HepG2 (cell line): ENCODE measurements around the gene KHNYN. TPM values are rescaled to one million over a fixed set of nuclear protein-coding genes. Genes with fewer than 3 reads are reported as not detected.
A peak's percentile ranks its signal among the peaks of the same experiment; 100 is the strongest.

Experiments used
- ARID2 ChIP-seq: sonication (generic); formaldehyde crosslinking; IDR thresholded peaks from 2 replicates; pipeline ENCODE4 v1.8.1; 2022; ENCODE audit warnings: mild to moderate bottlenecking, missing genetic modification reagents, borderline replicate concordance
- EEA1 ChIP-seq: sonication (generic); formaldehyde crosslinking; IDR thresholded peaks from 2 replicates; pipeline ENCODE4 v1.5.1; 2020; ENCODE audit warnings: mild to moderate bottlenecking, missing genetic modification reagents, borderline replicate concordance
- FOSL1 ChIP-seq: sonication (generic); formaldehyde crosslinking; IDR thresholded peaks from 2 replicates; pipeline ENCODE4 v1.9.0; 2021; ENCODE audit warnings: missing genetic modification reagents, borderline replicate concordance
- GABPB1 ChIP-seq: IDR thresholded peaks from 2 replicates; pipeline ENCODE4 v1.6.1; 2016; ENCODE audit warnings: mild to moderate bottlenecking, missing genetic modification reagents, moderate library complexity, missing compliant biosample characterization
- PAWR ChIP-seq: sonication (generic); formaldehyde crosslinking; IDR thresholded peaks from 2 replicates; pipeline ENCODE4 v1.4.0; 2020; ENCODE audit warnings: missing genetic modification reagents, mild to moderate bottlenecking, borderline replicate concordance
- RFX5 ChIP-seq: IDR thresholded peaks from 2 replicates; pipeline ENCODE4 v1.6.1; 2011; ENCODE audit warnings: low read depth, low read length, improper control_type of control experiment
- SIN3A ChIP-seq: IDR thresholded peaks from 2 replicates; pipeline ENCODE4 v1.6.1; 2011; ENCODE audit warnings: low read depth, mild to moderate bottlenecking, control low read depth, low read length, borderline replicate concordance
- TAF15 ChIP-seq: fragments of 200-400 bp; formaldehyde crosslinking; IDR thresholded peaks from one replicate; pipeline ENCODE4 v1.6.1; 2018; ENCODE audit warnings: mild to moderate bottlenecking, low read depth, low read length; ENCODE audit not compliant: poor library complexity, severe bottlenecking
- TARDBP ChIP-seq: sonication (generic); formaldehyde crosslinking; IDR thresholded peaks from 2 replicates; pipeline ENCODE4 v1.8.0; 2022; ENCODE audit warnings: mild to moderate bottlenecking, missing genetic modification reagents
- XBP1 ChIP-seq: sonication (generic); formaldehyde crosslinking; IDR thresholded peaks from 2 replicates; pipeline ENCODE4 v1.5.0; 2020; ENCODE audit warnings: missing genetic modification reagents
- YY1 ChIP-seq: IDR thresholded peaks from 2 replicates; pipeline ENCODE4 v1.6.1; 2011; ENCODE audit warnings: low read length, low read depth, moderate library complexity, mild to moderate bottlenecking; ENCODE audit not compliant: insufficient read depth, insufficient replicate concordance
- ZKSCAN5 ChIP-seq: sonication (generic); formaldehyde crosslinking; IDR thresholded peaks from 2 replicates; pipeline ENCODE4 v1.5.1; 2020; ENCODE audit warnings: mild to moderate bottlenecking, missing genetic modification reagents
- ZNF121 ChIP-seq: sonication (generic); formaldehyde crosslinking; IDR thresholded peaks from 2 replicates; pipeline ENCODE4 v1.5.0; 2020; ENCODE audit warnings: mild to moderate bottlenecking, missing genetic modification reagents
- ZNF17 ChIP-seq: sonication (generic); formaldehyde crosslinking; IDR thresholded peaks from 2 replicates; pipeline ENCODE4 v1.5.0; 2020; ENCODE audit warnings: mild to moderate bottlenecking, missing genetic modification reagents
- ZNF235 ChIP-seq: sonication (generic); formaldehyde crosslinking; IDR thresholded peaks from 2 replicates; pipeline ENCODE4 v1.8.1; 2023; ENCODE audit warnings: mild to moderate bottlenecking, missing genetic modification reagents, borderline replicate concordance
- ZNF253 ChIP-seq: sonication (generic); formaldehyde crosslinking; IDR thresholded peaks from 2 replicates; pipeline ENCODE4 v1.8.0; 2022; ENCODE audit warnings: mild to moderate bottlenecking, missing genetic modification reagents, borderline replicate concordance
- ZNF766 ChIP-seq: sonication (generic); formaldehyde crosslinking; IDR thresholded peaks from 2 replicates; pipeline ENCODE4 v1.5.0; 2020; ENCODE audit warnings: missing genetic modification reagents, borderline replicate concordance
- ZSCAN30 ChIP-seq: sonication (generic); formaldehyde crosslinking; IDR thresholded peaks from 2 replicates; pipeline ENCODE4 v1.5.0; 2020; ENCODE audit warnings: mild to moderate bottlenecking, missing genetic modification reagents
- polyA plus RNA-seq, 8 experiments: library from polyadenylated mRNA; depleted of rRNA in 3 of 8; stranded (reverse) in 7 of 8; unstranded in 1 of 8; fragments of >200 nt; fragmentation: Illumina TruSeq in 4 of 8; extraction: Trizol in 4 of 8; gene quantifications; 2 replicates each; pipeline versions ENCODE4 v1.2.1 to v1.2.3, GENCODE V29; 2011 to 2016; ENCODE audit warnings: low read depth in 4 of 8, missing spikeins in 1 of 8, mixed read lengths in 1 of 8; ENCODE audit not compliant: insufficient read depth in 1 of 8
- total RNA-seq, 5 experiments: library from RNA; depleted of rRNA; stranded (reverse); fragments of >200 nt; fragmentation: Illumina TruSeq; extraction: Trizol; gene quantifications; 2 replicates each; pipeline ENCODE4 v1.2.3, GENCODE V29; 2016; ENCODE audit warnings: low read depth in 1 of 5
- TF ChIP-seq, protein P1 (sequence below): sonication (generic); formaldehyde crosslinking; IDR thresholded peaks from 2 replicates; pipeline ENCODE4 v1.5.0; 2020; ENCODE audit warnings: missing genetic modification reagents
- TF ChIP-seq, protein P2 (sequence below): sonication (generic); formaldehyde crosslinking; conservative IDR thresholded peaks from 2 replicates; pipeline ENCODE4 v1.4.0; 2020; ENCODE audit warnings: missing genetic modification reagents
- TF ChIP-seq, protein P3 (sequence below): sonication (generic); formaldehyde crosslinking; IDR thresholded peaks from 2 replicates; pipeline ENCODE4 v1.4.0; 2020; ENCODE audit warnings: missing genetic modification reagents, borderline replicate concordance
- TF ChIP-seq, protein P4 (sequence below): sonication (generic); formaldehyde crosslinking; IDR thresholded peaks from 2 replicates; pipeline ENCODE4 v1.8.0; 2022; ENCODE audit warnings: mild to moderate bottlenecking, missing genetic modification reagents
- TF ChIP-seq, protein P5 (sequence below): sonication (generic); formaldehyde crosslinking; IDR thresholded peaks from 2 replicates; pipeline ENCODE4 v1.4.0; 2020; ENCODE audit warnings: missing genetic modification reagents, low read depth, mild to moderate bottlenecking, borderline replicate concordance

KHNYN gene
- total and polyA plus RNA-seq, 2 of the 13 experiments (the other 11 are each of a cell fraction or from before 2014, with no cell fraction given) = 52.8 to 75.7 TPM

DNA sequence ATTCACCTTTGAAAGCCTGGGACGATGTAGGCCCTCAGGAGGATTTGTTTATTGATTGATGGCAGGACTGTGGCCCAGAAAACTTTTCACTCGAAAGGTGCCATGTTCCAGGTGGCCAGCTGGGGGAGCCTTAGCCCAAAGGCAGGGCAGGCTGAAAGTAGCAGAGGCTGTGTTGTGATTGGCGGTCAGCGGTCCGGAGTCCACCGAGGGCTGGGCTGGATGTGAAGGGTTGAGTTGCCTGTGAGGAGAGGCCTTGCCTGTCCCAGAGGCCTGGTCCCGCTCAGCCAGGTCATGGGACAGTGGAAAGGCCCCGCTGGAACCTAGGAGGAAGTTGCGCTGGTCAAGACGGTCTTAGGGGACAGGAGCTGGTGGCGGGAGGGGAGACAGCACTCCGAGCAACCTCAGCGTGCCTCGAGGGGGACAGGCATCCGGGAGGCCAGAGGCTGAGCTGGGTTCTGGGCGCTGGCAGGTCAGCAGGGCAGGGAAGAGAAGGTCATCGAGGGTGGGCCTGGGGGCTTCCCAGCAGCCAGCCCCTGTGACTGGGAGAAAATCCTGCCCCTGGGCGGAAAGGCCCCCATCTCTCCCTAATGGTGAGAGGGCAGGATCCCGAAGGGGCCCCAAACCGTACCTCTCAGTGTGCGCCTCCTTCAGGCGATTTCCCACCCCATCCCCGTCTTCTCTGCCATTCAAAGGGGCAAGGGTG lies 52.0 kb downstream of the KHNYN start (continued):
- no peak for TF ChIP-seq ZNF235 (CRISPR knock-in tag)
- TF ChIP-seq, protein P1, sequence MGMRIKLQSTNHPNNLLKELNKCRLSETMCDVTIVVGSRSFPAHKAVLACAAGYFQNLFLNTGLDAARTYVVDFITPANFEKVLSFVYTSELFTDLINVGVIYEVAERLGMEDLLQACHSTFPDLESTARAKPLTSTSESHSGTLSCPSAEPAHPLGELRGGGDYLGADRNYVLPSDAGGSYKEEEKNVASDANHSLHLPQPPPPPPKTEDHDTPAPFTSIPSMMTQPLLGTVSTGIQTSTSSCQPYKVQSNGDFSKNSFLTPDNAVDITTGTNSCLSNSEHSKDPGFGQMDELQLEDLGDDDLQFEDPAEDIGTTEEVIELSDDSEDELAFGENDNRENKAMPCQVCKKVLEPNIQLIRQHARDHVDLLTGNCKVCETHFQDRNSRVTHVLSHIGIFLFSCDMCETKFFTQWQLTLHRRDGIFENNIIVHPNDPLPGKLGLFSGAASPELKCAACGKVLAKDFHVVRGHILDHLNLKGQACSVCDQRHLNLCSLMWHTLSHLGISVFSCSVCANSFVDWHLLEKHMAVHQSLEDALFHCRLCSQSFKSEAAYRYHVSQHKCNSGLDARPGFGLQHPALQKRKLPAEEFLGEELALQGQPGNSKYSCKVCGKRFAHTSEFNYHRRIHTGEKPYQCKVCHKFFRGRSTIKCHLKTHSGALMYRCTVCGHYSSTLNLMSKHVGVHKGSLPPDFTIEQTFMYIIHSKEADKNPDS (CRISPR knock-in tag) = peak; percentile 79
- no peak for TF ChIP-seq ZNF253
- TF ChIP-seq, protein P2, sequence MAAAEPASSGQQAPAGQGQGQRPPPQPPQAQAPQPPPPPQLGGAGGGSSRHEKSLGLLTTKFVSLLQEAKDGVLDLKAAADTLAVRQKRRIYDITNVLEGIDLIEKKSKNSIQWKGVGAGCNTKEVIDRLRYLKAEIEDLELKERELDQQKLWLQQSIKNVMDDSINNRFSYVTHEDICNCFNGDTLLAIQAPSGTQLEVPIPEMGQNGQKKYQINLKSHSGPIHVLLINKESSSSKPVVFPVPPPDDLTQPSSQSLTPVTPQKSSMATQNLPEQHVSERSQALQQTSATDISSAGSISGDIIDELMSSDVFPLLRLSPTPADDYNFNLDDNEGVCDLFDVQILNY (CRISPR knock-in tag) = 0 out of 2 replicates have a peak, but pooled peaks have one; percentile 69
- no peak for TF ChIP-seq TAF15
- TF ChIP-seq, protein P3, sequence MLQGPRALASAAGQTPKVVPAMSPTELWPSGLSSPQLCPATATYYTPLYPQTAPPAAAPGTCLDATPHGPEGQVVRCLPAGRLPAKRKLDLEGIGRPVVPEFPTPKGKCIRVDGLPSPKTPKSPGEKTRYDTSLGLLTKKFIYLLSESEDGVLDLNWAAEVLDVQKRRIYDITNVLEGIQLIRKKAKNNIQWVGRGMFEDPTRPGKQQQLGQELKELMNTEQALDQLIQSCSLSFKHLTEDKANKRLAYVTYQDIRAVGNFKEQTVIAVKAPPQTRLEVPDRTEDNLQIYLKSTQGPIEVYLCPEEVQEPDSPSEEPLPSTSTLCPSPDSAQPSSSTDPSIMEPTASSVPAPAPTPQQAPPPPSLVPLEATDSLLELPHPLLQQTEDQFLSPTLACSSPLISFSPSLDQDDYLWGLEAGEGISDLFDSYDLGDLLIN (CRISPR knock-in tag) = no peak; the same call in 1 of the 2 replicates
- no peak for TF ChIP-seq ZNF17 (CRISPR knock-in tag)
- no peak for TF ChIP-seq EEA1 (CRISPR knock-in tag)
- peak; percentile 76 for TF ChIP-seq GABPB1
- peak; percentile 70; the same call in 1 of the 2 replicates for TF ChIP-seq ZKSCAN5
- TF ChIP-seq ZNF766 (CRISPR knock-in tag) = peak; percentile 94; the same call in 1 of the 2 replicates
- no peak for TF ChIP-seq FOSL1
- TF ChIP-seq, protein P4, sequence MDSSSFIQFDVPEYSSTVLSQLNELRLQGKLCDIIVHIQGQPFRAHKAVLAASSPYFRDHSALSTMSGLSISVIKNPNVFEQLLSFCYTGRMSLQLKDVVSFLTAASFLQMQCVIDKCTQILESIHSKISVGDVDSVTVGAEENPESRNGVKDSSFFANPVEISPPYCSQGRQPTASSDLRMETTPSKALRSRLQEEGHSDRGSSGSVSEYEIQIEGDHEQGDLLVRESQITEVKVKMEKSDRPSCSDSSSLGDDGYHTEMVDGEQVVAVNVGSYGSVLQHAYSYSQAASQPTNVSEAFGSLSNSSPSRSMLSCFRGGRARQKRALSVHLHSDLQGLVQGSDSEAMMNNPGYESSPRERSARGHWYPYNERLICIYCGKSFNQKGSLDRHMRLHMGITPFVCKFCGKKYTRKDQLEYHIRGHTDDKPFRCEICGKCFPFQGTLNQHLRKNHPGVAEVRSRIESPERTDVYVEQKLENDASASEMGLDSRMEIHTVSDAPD (CRISPR knock-in tag) = peak; percentile 25; the same call in 1 of the 2 replicates
- TF ChIP-seq SIN3A = no peak
- no peak for TF ChIP-seq ZSCAN30
- TF ChIP-seq ARID2 (CRISPR knock-in tag) = no peak; the same call in 1 of the 2 replicates
- TF ChIP-seq YY1 = peak; percentile 63
- no peak for TF ChIP-seq XBP1
- TF ChIP-seq, protein P5, sequence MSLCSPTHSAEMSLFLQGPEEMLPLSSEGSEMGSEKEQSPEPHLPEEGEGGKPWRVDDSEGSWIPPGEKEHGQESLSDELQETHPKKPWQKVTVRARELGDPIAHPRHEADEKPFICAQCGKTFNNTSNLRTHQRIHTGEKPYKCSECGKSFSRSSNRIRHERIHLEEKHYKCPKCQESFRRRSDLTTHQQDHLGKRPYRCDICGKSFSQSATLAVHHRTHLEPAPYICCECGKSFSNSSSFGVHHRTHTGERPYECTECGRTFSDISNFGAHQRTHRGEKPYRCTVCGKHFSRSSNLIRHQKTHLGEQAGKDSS (CRISPR knock-in tag) = peak; percentile 92; the same call in 1 of the 2 replicates
- peak; percentile 95 for TF ChIP-seq ZNF121 (CRISPR knock-in tag)
- no peak for TF ChIP-seq PAWR
- TF ChIP-seq TARDBP (CRISPR knock-in tag) = peak; percentile 87; the same call in 1 of the 2 replicates
- peak; percentile 76 for TF ChIP-seq RFX5
